HepG2 (cell line): Measurements from ENCODE around the gene ROPN1B. TPM values are rescaled to one million over a fixed set of nuclear protein-coding genes. Genes with fewer than 3 reads are reported as not detected.

Experiments
- ATAC-seq: fragments of 200-7000 bp; cut with Tn5 transposase; 3 replicates; pipeline ENCODE4 v1.9.1; 2020; ENCODE audit warnings: mild to moderate bottlenecking, moderate library complexity
- BruUV-seq: library from RNA; stranded (reverse); fragments of 400-500 nt; replicated peaks from 2 replicates; lab custom pipeline; 2021; lab: Mats Ljungman, UMichigan
- CTCF ChIA-PET: fragments of 300-600 bp; formaldehyde crosslinking; extraction: SDS; loops from one replicate; lab custom pipeline; 2021; ENCODE audit warnings: low total read pairs, inconsistent platforms, low intra/inter-chr PET ratio; lab: Yijun Ruan, JAX
- POLR2A ChIA-PET: fragments of 350-600 bp; sonication (Branson Sonifier 250); formaldehyde crosslinking; loops from one replicate; lab custom pipeline; 2020; ENCODE audit warnings: antibody characterized with exemption, inconsistent platforms; lab: Yijun Ruan, JAX
- DNase-seq: peaks from one replicate; pipeline ENCODE4 v3.0.0-alpha.2; 2015; ENCODE audit warnings: low spot score
- FAIRE-seq: peaks from 3 replicates; lab custom pipeline; 2011; peaks lifted over from hg19 to GRCh38; lab: Jason Lieb, UNC
- H2AFZ ChIP-seq: one replicate; pipeline ENCODE4 v1.6.1; 2011; ENCODE audit warnings: low read length, inconsistent platforms
- H3K27ac ChIP-seq: fragments of 300-600 bp; 3 replicates; pipeline ENCODE4 v1.8.0; 2011; ENCODE audit warnings: mixed run types, mild to moderate bottlenecking, mixed read lengths, low read length, inconsistent platforms; ENCODE audit not compliant: insufficient read depth; ENCODE audit errors: extremely low read length
- H3K27me3 ChIP-seq, 2 experiments: fragments of 200-600 bp in 1 of 2; 2 replicates in 1 of 2; 3 replicates in 1 of 2; pipeline versions ENCODE4 v1.6.0 to v1.8.0; 2011; ENCODE audit warnings: low read length in 2 of 2, mild to moderate bottlenecking in 2 of 2, moderate library complexity in 2 of 2, inconsistent platforms in 1 of 2; ENCODE audit not compliant: insufficient read depth in 2 of 2, control insufficient read depth in 1 of 2
- H3K36me3 ChIP-seq, 2 experiments: fragments of 200-600 bp in 1 of 2; replicated peaks in 1 of 2; 2 replicates in 1 of 2; 3 replicates in 1 of 2; pipeline versions ENCODE4 v1.5.1 to v1.8.0; 2011; ENCODE audit warnings: low read length in 2 of 2, inconsistent platforms in 1 of 2; ENCODE audit not compliant: insufficient read depth in 2 of 2, control insufficient read depth in 1 of 2
- H3K4me1 ChIP-seq: 2 replicates; pipeline ENCODE4 v1.5.1; 2012; ENCODE audit warnings: low read length, inconsistent platforms; ENCODE audit not compliant: insufficient read depth
- H3K4me2 ChIP-seq: 2 replicates; pipeline ENCODE4 v1.6.0; 2011; ENCODE audit warnings: low read depth, low read length, inconsistent platforms
- H3K4me3 ChIP-seq, 3 experiments: fragments of 200-600 bp in 1 of 3; sonication (generic), shearing (Covaris generic) in 1 of 3; replicated peaks in 1 of 3; 2 replicates each; pipeline ENCODE4 v1.5.1; 2011 to 2016; ENCODE audit warnings: low read length in 3 of 3, inconsistent platforms in 2 of 3, low read depth in 2 of 3, mild to moderate bottlenecking in 2 of 3, control low read depth in 1 of 3, mixed read lengths in 1 of 3; ENCODE audit not compliant: insufficient read depth in 1 of 3
- H3K79me2 ChIP-seq: one replicate; pipeline ENCODE4 v1.6.1; 2011; ENCODE audit warnings: low read length, inconsistent platforms; ENCODE audit not compliant: insufficient read depth
- H3K9ac ChIP-seq: 2 replicates; pipeline ENCODE4 v1.6.0; 2011; ENCODE audit warnings: mild to moderate bottlenecking, low read depth, low read length, inconsistent platforms; ENCODE audit not compliant: insufficient read depth
- H3K9me3 ChIP-seq: 2 replicates; pipeline ENCODE4 v1.5.1; 2012; ENCODE audit warnings: mild to moderate bottlenecking, low read length
- H4K20me1 ChIP-seq: 2 replicates; pipeline ENCODE4 v1.6.0; 2011; ENCODE audit warnings: inconsistent platforms, mild to moderate bottlenecking, low read length, moderate library complexity; ENCODE audit not compliant: insufficient read depth
- HCFC1 ChIP-seq: fragments of 150-350 bp; IDR thresholded peaks from 2 replicates; pipeline ENCODE4 v1.6.1; 2014; ENCODE audit warnings: low read depth, low read length
- HDAC1 ChIP-seq: sonication (generic); formaldehyde crosslinking; IDR thresholded peaks from 2 replicates; pipeline ENCODE4 v1.5.1; 2020; ENCODE audit warnings: mild to moderate bottlenecking, missing genetic modification reagents
- KLF12 ChIP-seq: sonication (generic); formaldehyde crosslinking; IDR thresholded peaks from 2 replicates; pipeline ENCODE4 v1.4.0; 2020; ENCODE audit warnings: missing genetic modification reagents, borderline replicate concordance
- KLF9 ChIP-seq: IDR thresholded peaks from 2 replicates; pipeline ENCODE4 v1.6.1; 2016; ENCODE audit warnings: low read depth
- MIER3 ChIP-seq: IDR thresholded peaks from 2 replicates; pipeline ENCODE4 v1.6.1; 2016; ENCODE audit warnings: missing compliant biosample characterization, borderline replicate concordance
- MTA1 ChIP-seq: sonication (generic); formaldehyde crosslinking; IDR thresholded peaks from 2 replicates; pipeline ENCODE4 v1.4.0; 2020; ENCODE audit warnings: missing genetic modification reagents, mild to moderate bottlenecking, borderline replicate concordance
- NAIF1 ChIP-seq: sonication (generic); formaldehyde crosslinking; IDR thresholded peaks from 2 replicates; pipeline ENCODE4 v1.5.0; 2020; ENCODE audit warnings: mild to moderate bottlenecking, missing genetic modification reagents, borderline replicate concordance
- PITX1 ChIP-seq: sonication (generic); formaldehyde crosslinking; IDR thresholded peaks from 2 replicates; pipeline ENCODE4 v1.5.1; 2020; ENCODE audit warnings: mild to moderate bottlenecking, missing genetic modification reagents
- SAP130 ChIP-seq: IDR thresholded peaks from 2 replicates; pipeline ENCODE4 v1.6.1; 2016; ENCODE audit warnings: low read depth
- SCMH1 ChIP-seq: sonication (generic); formaldehyde crosslinking; IDR thresholded peaks from 2 replicates; pipeline ENCODE4 v1.9.0; 2021; ENCODE audit warnings: missing genetic modification reagents, mild to moderate bottlenecking, borderline replicate concordance
- SP5 ChIP-seq: IDR thresholded peaks from 2 replicates; pipeline ENCODE4 v1.6.1; 2016; ENCODE audit warnings: low read depth, borderline replicate concordance
- WGBS: methylation state at CpG from one replicate; pipeline ENCODE4 v1.1.6; 2017; ENCODE audit warnings: low lambda C conversion rate; 5-methylcytosine and 5-hydroxymethylcytosine counted together
- in situ Hi-C: cut with HindIII; loops from 2 replicates; pipeline ENCODE4 v1.10.0; 2017; ENCODE audit warnings: low pct_unique_long_range_greater_than_20kb; ENCODE audit not compliant: extremely low pct_ligation_motif_present
- intact Hi-C: fragments of 100-400 bp; cut with micrococcal nuclease; formaldehyde crosslinking; loops from one replicate; pipeline ENCODE4 v1.10.0; 2022; ENCODE audit not compliant: unreplicated experiment
- polyA plus RNA-seq, 8 experiments: library from polyadenylated mRNA; depleted of rRNA in 3 of 8; stranded (reverse) in 7 of 8; unstranded in 1 of 8; fragments of >200 nt; fragmentation: Illumina TruSeq in 4 of 8; extraction: Trizol in 4 of 8; gene quantifications; 2 replicates each; pipeline versions ENCODE4 v1.2.1 to v1.2.3, GENCODE V29; 2011 to 2016; ENCODE audit warnings: low read depth in 4 of 8, missing spikeins in 1 of 8, mixed read lengths in 1 of 8; ENCODE audit not compliant: insufficient read depth in 1 of 8
- total RNA-seq, 5 experiments: library from RNA; depleted of rRNA; stranded (reverse); fragments of >200 nt; fragmentation: Illumina TruSeq; extraction: Trizol; gene quantifications; 2 replicates each; pipeline ENCODE4 v1.2.3, GENCODE V29; 2016; ENCODE audit warnings: low read depth in 1 of 5
- TF ChIP-seq, protein P1 (sequence below): sonication (generic); formaldehyde crosslinking; IDR thresholded peaks from 2 replicates; pipeline ENCODE4 v1.9.0; 2021; ENCODE audit warnings: missing genetic modification reagents, mild to moderate bottlenecking, borderline replicate concordance
- TF ChIP-seq, protein P2 (sequence below): fragments of 450-650 bp; IDR thresholded peaks from 2 replicates; pipeline ENCODE4 v1.6.1; 2017; ENCODE audit warnings: mild to moderate bottlenecking

The ROPN1B gene
- total and polyA plus RNA-seq, 2 of the 13 experiments (the other 11 are each of a cell fraction or from before 2014, with no cell fraction given), result not detected

DNA sequence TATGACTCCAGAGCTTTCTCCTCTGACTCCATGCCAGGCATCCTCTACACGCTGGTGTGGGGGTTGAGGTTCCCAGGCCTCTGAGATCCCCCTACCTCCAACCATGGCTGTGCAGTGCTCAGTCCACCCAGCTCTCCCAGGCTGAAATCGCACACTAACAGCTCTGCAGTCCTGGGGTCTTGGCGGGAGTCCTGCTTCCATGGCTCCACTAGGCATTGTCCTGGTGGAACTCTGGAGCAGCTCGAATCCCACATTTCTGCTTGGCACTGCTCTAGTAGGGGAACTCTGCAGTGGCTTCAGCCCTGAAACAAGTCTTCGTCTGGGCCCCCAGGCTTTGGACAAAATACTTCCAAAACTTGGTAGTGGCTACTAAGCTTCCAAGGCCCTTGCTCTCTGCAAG lies 50.7 kb downstream of the ROPN1B start (continued):
- TF ChIP-seq, protein P1, sequence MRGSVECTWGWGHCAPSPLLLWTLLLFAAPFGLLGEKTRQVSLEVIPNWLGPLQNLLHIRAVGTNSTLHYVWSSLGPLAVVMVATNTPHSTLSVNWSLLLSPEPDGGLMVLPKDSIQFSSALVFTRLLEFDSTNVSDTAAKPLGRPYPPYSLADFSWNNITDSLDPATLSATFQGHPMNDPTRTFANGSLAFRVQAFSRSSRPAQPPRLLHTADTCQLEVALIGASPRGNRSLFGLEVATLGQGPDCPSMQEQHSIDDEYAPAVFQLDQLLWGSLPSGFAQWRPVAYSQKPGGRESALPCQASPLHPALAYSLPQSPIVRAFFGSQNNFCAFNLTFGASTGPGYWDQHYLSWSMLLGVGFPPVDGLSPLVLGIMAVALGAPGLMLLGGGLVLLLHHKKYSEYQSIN, result no peak
- no peak for TF ChIP-seq SP5

DNA sequence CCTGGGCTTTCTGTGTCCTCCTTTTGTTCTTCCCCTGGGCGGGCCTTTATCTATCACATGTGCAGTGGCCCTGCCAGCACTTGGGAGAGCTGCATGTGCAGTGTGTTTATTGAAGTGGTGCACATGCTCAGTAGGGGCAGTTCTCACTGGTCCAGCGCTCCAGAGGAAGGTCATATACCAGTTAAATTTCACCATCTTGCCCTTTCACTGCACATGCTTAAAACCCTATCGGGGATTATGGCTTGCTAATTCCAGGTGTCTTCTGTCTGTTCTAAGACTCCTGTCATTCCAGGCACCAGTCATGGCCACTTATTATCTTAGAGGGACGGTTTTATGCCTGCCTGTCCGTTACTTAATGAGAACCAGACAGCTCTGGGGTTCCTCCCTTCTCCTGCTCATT lies 52.2 kb downstream of the ROPN1B start:
- intact Hi-C loops (no loop called here), in situ Hi-C loops (no loop called here)
- ChIA-PET POLR2A (no interaction called here), CTCF (no interaction called here)
- Histone ChIP-seq H3K4me3 (no peak overlapping the region), H3K4me1 (no peaks in the 10 kb centered on the region), H4K20me1 (0 out of 2 replicates have a peak, but pooled peaks cover 2% of the 10 kb centered on the region), H3K4me2 (no peak overlapping the region), H3K9me3 (no peaks in the 10 kb centered on the region), H3K27me3 (no peaks in the 10 kb centered on the region), H3K36me3 (peaks cover 1 to 6% of the 10 kb centered on the region in 2 experiments; a peak in 2 of 5 replicates), H2AFZ (no peak overlapping the region), H3K79me2 (no peaks in the 10 kb centered on the region), H3K9ac (no peak overlapping the region), H3K27ac (no peak overlapping the region)
- TF ChIP-seq MTA1 (no peak), MIER3 (no peak), NAIF1 (no peak), SAP130 (CRISPR knock-in tag) (no peak), KLF9 (CRISPR knock-in tag) (no peak), KLF12 (CRISPR knock-in tag) (no peak), HDAC1 (CRISPR knock-in tag) (no peak), SCMH1 (no peak), PITX1 (no peak), HCFC1 (no peak)
- TF ChIP-seq, protein P2, sequence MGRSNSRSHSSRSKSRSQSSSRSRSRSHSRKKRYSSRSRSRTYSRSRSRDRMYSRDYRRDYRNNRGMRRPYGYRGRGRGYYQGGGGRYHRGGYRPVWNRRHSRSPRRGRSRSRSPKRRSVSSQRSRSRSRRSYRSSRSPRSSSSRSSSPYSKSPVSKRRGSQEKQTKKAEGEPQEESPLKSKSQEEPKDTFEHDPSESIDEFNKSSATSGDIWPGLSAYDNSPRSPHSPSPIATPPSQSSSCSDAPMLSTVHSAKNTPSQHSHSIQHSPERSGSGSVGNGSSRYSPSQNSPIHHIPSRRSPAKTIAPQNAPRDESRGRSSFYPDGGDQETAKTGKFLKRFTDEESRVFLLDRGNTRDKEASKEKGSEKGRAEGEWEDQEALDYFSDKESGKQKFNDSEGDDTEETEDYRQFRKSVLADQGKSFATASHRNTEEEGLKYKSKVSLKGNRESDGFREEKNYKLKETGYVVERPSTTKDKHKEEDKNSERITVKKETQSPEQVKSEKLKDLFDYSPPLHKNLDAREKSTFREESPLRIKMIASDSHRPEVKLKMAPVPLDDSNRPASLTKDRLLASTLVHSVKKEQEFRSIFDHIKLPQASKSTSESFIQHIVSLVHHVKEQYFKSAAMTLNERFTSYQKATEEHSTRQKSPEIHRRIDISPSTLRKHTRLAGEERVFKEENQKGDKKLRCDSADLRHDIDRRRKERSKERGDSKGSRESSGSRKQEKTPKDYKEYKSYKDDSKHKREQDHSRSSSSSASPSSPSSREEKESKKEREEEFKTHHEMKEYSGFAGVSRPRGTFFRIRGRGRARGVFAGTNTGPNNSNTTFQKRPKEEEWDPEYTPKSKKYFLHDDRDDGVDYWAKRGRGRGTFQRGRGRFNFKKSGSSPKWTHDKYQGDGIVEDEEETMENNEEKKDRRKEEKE, result no peak
- ATAC-seq, result no peak
- no TSS peak for BruUV-seq
- 95% methylated on average over 5 of the region's 5 CpGs for WGBS
- no peak for FAIRE-seq
- no peak for DNase-seq
